ENCODE measurements around the gene RBM3. TPM values are rescaled to one million over a fixed set of nuclear protein-coding genes. Genes with fewer than 3 reads are reported as not detected.
"Not testable (repeated sequence)": the region's sequence is repeated elsewhere in the genome, so short reads cannot be mapped to it uniquely, and the experiment has no call there.

RBM3 gene
- polyA plus RNA-seq, 1 of the 3 experiments (the other 2 are of a cell fraction) = 183 TPM

GRCh38 chrX:48555731-48556325 lies 18.5 kb upstream of the RBM3 start:
- DNase-seq; H3K27ac ChIP-seq (ENCODE audit: low read depth in 2 of 2, low read length in 1 of 2); H3K4me3 ChIP-seq (ENCODE audit: low read depth in 2 of 2, low read length in 1 of 2); H3K27me3 ChIP-seq (ENCODE audit: insufficient read depth); CTCF ChIA-PET; H3K9me3 ChIP-seq; H3K9ac ChIP-seq; H3K4me2 ChIP-seq; POLR2A ChIA-PET; H4K20me1 ChIP-seq (ENCODE audit: insufficient read depth); H3K36me3 ChIP-seq (replicated peaks in 1 of 2; ENCODE audit: control insufficient read depth in 1 of 2, insufficient read depth in 2 of 2, low read length in 1 of 2); H3F3A ChIP-seq (replicated peaks; ENCODE audit: insufficient read depth); H3K4me1 ChIP-seq (ENCODE audit: control insufficient read depth in 1 of 2, insufficient read depth in 2 of 2, low read depth in 1 of 2, low read length in 1 of 2); H2AFZ ChIP-seq (ENCODE audit: low read depth); H3K79me2 ChIP-seq (ENCODE audit: insufficient read depth); H3K9me2 ChIP-seq: not testable (repeated sequence)
- WGBS (ENCODE audit: low lambda C conversion rate) = 45% methylated on average over 8 of the region's 9 CpGs

- Histone ChIP-seq H3K79me2 (ENCODE audit: insufficient read depth) (no peaks in the 10 kb centered on the region), H4K20me1 (ENCODE audit: insufficient read depth) (no peaks in the 10 kb centered on the region), H3K9me2 (no peaks in the 10 kb centered on the region), H3K4me3 (ENCODE audit: low read depth in 2 of 2, low read length in 1 of 2) (no peak overlapping the region), H3K27me3 (ENCODE audit: insufficient read depth) (no peaks in the 10 kb centered on the region; the same call in 1 of the 2 replicates), H3K4me1 (ENCODE audit: control insufficient read depth in 1 of 2, insufficient read depth in 2 of 2, low read depth in 1 of 2, low read length in 1 of 2) (no peaks in the 10 kb centered on the region), H3K9me3 (no peaks in the 10 kb centered on the region), H3F3A (replicated peaks; ENCODE audit: insufficient read depth) (peaks cover 8% of the 10 kb centered on the region), H3K9ac (no peak overlapping the region), H3K4me2 (no peak overlapping the region), H2AFZ (ENCODE audit: low read depth) (no peak overlapping the region), H3K36me3 (replicated peaks in 1 of 2; ENCODE audit: control insufficient read depth in 1 of 2, insufficient read depth in 2 of 2, low read length in 1 of 2) (peaks cover 0 to 3% of the 10 kb centered on the region in 2 experiments), H3K27ac (ENCODE audit: low read depth in 2 of 2, low read length in 1 of 2) (no peak overlapping the region; a peak in 1 of 4 replicates)
- ChIA-PET POLR2A (no interaction called here), CTCF (no interaction called here)
- TF ChIP-seq EZH2phosphoT487 (IDR thresholded peaks at IDR 0.05; ENCODE audit: borderline replicate concordance, low read depth) (no peak), GABPA (IDR thresholded peaks at IDR 0.05; ENCODE audit: low read depth) (no peak), FOSL2 (IDR thresholded peaks at IDR 0.05; ENCODE audit: borderline replicate concordance, low read depth) (peak; percentile 53; the same call in 1 of the 2 replicates), SMC3 (IDR thresholded peaks at IDR 0.05; ENCODE audit: low read depth, low read length) (no peak), RCOR1 (IDR thresholded peaks at IDR 0.05; ENCODE audit: low read length) (no peak), EP300 (IDR thresholded peaks at IDR 0.05; ENCODE audit: borderline replicate concordance in 1 of 2, low read depth in 1 of 2, low read length in 1 of 2) (no peak), RAD21 (IDR thresholded peaks at IDR 0.05; ENCODE audit: low read length) (no peak), POLR2AphosphoS5 (IDR thresholded peaks at IDR 0.05; ENCODE audit: low read depth, low read length) (no peak), CTCF (IDR thresholded peaks at IDR 0.05) (no peak), JUND (IDR thresholded peaks at IDR 0.05) (peak; percentile 21; the same call in 1 of the 2 replicates), USF2 (IDR thresholded peaks at IDR 0.05; ENCODE audit: borderline replicate concordance, low read depth, low read length) (no peak)
- no peak for DNase-seq
- WGBS (ENCODE audit: low lambda C conversion rate) = 36% methylated on average over 4 of the region's 4 CpGs
These were observed 16.0 kb upstream of the RBM3 start for GRCh38 chrX:48558271-48558670.

All from SK-N-SH (cell line).